ENCODE results near the gene AP4S1. TPM values are rescaled to one million over a fixed set of nuclear protein-coding genes. Genes with fewer than 3 reads are reported as not detected.
A peak's percentile ranks its signal among the peaks of the same experiment; 100 is the strongest.
"Not testable (repeated sequence)": the region's sequence is repeated elsewhere in the genome, so short reads cannot be mapped to it uniquely, and the experiment has no call there.

AP4S1 gene
- total RNA-seq, 1 experiment from 2014 or later, result 6.4 TPM

DNA sequence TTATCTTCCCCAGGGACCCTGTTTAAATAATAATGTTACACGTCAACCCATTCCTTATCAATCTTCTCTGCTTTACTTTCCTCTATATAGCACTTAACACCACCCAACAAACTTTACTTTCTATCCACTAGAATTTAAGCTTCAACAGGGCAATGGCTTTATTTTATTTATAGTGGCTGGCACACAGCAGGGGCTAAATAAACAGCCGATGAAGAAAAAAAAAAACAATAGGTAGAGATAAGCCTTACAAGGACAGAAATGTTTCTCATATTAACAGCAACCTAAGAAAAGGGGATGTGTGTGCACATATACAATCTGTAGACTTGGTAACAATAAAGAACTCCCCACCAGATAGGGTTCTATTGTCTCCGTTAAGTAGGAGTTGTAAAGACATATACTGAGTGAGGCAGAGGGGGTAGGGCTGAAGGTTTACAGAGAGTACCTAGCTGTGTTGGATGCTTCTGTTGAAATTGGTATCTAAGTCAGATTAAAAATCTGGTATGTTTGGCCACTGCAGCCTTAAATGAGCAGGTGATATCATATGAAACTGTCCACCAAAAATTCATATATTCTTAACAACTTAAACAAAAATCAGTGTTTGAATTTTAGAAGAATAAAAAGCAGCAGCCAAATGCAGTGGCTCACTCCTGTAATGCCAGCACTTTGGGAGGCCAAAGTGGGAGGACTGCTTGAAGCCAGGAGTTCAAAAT lies 24.7 kb upstream of the AP4S1 start:
- in situ Hi-C loops (cut with HindIII; ENCODE audit: low pct_unique_long_range_greater_than_20kb, low sequenced_read_pairs), result no loop called here
- no peak for DNase-seq (ENCODE audit: low read depth, low spot score)

DNA sequence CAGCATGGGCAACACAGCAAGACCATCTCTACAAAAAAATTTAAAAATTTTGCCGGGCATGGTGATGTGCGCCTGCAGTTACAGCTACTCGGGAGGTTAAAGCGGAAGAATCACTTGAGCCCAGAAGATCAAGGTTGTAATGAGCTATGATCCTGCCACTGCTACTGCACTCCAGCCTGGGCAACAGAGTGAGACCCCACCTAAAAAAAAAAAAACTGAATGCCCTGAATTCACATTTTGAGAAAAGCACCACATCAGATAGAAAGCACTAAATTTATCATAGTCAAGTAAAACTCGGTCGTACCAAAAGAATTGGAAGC lies 24.1 kb upstream of the AP4S1 start:
- in situ Hi-C loops (cut with HindIII; ENCODE audit: low pct_unique_long_range_greater_than_20kb, low sequenced_read_pairs), result no loop called here
- DNase-seq (ENCODE audit: low read depth, low spot score), result no peak

DNA sequence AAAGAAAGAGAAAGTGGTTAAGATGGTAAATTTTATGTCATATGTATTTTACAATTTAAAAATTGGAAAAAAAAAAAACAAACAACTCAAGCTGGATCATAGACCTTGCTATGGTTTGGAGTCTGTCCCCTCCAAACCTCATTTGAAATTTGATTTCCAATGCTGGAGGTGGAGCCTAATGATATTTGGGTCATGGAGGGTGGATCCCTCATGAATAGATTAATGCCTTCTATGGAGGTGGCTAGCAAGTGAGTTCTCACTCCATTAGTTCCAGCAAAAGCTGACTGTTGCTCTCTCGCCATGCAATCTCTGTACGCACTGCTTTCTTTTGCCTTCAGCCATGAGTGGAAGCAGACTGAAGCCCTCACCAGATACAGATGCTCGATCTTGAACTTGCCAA lies 22.2 kb upstream of the AP4S1 start:
- in situ Hi-C loops (cut with HindIII; ENCODE audit: low pct_unique_long_range_greater_than_20kb, low sequenced_read_pairs), result no loop called here
- no peak for DNase-seq (ENCODE audit: low read depth, low spot score)

DNA sequence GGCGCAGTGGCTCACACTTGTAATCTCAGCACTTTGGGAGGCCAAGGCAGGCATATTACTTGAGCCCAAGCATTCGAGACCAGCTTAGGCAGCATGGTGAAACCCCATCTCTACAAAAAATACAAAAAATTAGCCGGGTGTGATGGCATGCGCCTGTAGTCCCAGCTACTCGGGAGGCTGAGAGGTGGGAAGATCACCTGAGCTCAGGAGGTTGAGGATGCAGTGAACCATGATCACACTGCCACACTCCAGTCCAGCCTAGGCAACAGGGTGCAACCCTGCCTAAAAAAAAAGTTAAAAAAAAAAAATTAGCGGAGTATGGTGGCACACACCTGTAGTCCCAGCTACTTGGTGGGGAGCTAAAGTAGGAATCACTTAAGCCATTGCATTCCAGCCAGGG lies 21.4 kb upstream of the AP4S1 start:
- DNase-seq (ENCODE audit: low read depth, low spot score); in situ Hi-C loops (cut with HindIII; ENCODE audit: low pct_unique_long_range_greater_than_20kb, low sequenced_read_pairs): not testable (repeated sequence)

DNA sequence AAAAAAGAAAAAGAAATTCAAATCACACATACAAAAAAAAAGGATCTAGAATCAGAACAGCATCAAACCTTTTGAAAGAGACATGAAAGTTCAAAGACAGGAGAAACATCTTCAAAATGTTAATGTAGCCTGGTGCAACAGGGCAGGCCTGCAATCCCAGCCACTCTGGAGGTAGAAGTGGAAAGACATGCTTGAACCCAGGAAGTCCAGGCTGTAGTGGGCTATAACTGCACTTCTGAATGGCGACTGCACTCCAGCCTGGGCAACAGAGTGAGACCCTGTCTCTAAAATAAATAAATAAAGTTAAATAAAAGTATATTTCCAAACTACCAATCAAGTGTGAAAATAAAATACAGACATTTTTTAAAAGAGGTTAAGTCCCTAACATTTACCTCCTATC lies 18.7 kb upstream of the AP4S1 start:
- DNase-seq (ENCODE audit: low read depth, low spot score), result no peak
- in situ Hi-C loops (cut with HindIII; ENCODE audit: low pct_unique_long_range_greater_than_20kb, low sequenced_read_pairs), result no loop called here

DNA sequence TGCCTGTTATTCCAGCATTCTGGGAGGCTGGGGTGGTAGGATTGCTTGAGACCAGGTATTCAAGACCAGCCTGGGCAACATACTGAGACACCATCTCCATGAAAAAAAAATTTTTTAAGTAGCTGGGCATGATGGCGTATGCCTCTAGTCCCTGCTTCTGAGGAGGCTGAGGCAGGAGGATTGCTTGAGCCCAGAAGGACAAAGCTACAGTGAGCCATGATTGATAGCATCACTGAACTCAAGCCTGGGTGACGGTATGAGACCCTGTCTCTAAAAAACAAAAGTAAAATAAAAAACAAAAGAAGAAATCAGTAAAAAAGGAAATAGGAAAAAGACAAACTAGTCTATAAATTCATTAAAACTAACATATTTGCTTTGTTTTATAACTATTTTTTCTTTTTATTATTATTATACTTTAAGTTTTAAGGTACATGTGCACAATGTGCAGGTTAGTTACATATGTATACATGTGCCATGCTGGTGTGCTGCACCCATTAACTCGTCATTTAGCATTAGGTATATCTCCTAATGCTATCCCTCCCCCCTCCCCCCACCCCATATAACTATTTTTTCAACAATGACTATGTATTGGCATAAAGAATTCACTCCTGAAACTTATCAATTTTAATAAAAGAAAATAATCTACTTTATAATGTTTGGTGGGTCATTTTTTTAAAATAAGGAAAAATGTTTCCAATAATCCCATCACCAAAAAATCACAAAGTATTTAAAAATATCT lies 15.4 kb upstream of the AP4S1 start:
- no peak for DNase-seq (ENCODE audit: low read depth, low spot score)
- in situ Hi-C loops (cut with HindIII; ENCODE audit: low pct_unique_long_range_greater_than_20kb, low sequenced_read_pairs), result no loop called here

DNA sequence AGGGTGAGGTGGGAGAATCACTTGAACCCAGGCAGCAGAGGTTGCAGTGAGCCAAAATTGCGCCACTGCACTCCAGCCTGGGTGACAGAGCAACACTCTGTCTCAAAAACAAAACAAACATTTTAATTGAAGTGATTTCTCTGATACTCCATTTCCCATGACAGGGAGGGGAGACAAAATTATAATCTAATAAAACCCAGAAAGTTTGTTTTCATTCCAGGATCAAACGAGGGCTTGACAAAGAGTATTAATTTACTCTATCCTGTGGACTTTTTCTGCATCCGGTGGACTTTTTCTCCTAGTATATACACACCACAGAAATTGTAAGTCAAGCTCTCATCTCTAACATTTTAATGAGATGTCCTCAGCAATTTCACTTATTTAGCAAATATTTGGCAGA lies 14.5 kb upstream of the AP4S1 start:
- no peak for DNase-seq (ENCODE audit: low read depth, low spot score)
- in situ Hi-C loops (cut with HindIII; ENCODE audit: low pct_unique_long_range_greater_than_20kb, low sequenced_read_pairs), result no loop called here

DNA sequence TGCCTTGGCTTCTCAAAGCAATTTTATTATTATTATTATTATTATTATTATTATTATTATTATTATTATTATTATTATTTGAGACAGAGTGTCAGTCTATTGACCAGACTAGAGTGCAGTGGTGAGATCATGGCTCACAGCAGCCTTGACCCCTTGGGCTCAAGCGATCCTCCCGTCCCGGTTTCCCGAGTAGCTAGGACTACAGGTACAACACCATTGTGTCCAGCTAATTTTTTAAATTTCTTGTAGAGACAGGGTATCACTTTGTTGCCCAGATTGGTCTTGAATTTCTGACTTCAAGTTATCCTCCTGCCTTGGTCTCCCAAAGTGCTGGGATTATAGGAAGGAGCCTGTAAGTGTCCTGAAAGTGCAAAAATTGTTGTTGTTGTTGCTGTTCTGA lies 11.6 kb upstream of the AP4S1 start:
- DNase-seq (ENCODE audit: low read depth, low spot score), result no peak
- in situ Hi-C loops (cut with HindIII; ENCODE audit: low pct_unique_long_range_greater_than_20kb, low sequenced_read_pairs), result no loop called here

DNA sequence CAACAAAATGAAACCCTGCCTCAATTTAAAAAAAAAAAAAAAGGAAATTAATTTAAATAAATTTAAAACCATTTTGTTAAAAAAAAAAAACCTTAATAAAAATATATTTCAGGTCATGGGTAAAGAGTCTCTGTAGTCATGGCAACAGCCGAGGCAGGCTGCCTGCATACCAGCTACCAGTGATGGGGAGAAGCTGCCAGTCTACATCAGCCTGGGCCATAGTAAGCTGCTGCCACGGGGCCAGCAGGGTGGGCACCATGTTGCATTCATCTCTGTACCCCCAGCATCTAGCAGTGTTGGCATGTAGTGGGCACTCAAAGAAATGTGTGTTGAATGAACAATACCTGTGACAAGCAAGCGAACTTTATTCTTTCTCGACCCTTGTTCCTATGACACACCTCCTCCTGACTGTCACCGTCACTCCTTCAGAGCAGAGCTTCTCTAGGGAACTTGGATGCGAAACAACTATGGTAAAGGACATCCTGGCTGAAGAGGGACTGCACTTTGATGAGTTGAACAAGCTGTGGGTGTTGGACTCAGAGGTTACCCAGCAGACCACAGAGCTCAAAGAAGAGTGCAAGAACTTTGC lies 7.3 kb upstream of the AP4S1 start:
- in situ Hi-C loops (cut with HindIII; ENCODE audit: low pct_unique_long_range_greater_than_20kb, low sequenced_read_pairs), result no loop called here
- DNase-seq (ENCODE audit: low read depth, low spot score), result no peak

DNA sequence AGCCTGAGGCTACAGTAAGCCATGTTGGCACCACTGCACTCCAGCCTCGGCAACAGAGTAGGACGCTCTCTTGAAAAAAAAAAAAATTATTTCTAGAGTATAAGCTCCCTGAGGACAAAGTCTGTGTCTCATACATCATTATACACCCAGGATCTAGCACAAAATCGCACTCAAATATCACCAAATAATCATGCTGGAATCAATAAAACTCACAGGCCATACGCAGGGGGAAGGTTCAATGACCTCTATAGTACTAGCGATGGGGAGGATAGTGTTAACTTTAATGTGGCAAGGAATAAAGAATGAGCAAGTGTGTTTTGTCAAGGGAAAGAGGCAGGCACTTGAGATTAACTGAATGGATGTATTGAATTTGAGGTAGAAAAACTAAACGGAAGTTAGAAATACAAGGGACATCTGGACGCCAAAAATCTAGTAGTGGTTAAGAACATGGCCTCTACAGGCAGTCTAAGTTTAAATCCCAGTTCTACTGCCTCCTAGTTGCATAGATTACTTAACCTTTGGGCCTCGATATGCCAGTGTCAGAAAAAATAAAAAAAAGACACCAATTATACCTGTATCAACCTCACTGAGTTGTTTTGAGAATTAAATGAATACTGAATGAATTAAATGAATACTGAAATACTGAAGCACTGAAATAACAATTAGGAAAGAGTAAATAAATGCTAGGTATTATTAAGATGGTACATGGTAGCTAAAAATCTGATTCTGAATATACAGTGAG lies 4.4 kb upstream of the AP4S1 start:
- in situ Hi-C loops (cut with HindIII; ENCODE audit: low pct_unique_long_range_greater_than_20kb, low sequenced_read_pairs), result no loop called here
- peak; percentile 54 for DNase-seq (ENCODE audit: low read depth, low spot score)

DNA sequence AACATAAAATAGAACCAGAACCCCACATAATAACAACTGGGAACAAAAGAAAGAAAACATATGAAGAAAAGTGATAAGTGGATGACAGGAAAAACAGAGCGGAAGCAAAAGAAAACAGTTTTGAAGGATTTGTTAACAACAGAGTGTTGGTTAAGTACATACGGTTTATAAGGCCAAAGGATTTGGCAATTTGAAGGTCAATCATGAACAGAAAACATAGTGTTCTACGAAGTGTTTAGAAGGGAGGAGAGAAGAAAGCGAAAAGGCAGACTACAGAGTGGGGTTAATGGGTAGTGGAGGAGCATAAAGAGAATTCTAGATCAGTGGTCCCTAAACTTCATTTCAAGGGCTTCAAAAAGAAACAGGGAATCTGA lies 3.9 kb upstream of the AP4S1 start:
- in situ Hi-C loops (cut with HindIII; ENCODE audit: low pct_unique_long_range_greater_than_20kb, low sequenced_read_pairs), result no loop called here
- no peak for DNase-seq (ENCODE audit: low read depth, low spot score)

DNA sequence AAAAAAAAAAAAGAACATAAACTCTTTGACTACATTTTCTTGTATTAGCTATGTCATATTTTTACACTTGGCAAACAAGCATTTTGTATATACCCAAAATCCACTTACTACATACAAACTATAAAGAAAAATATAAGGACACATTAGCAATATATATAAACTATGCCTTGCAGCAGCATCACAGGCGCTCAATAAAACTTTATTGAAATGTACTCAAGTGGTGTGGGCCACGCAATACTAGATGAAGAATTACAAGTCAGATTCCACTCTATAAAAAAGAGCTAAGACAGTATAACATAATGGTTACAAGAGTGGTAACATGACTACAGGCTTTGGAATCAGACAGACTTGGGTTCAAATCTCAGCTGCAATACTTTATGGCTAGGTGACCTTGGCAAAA lies 3.1 kb upstream of the AP4S1 start:
- DNase-seq (ENCODE audit: low read depth, low spot score), result no peak
- in situ Hi-C loops (cut with HindIII; ENCODE audit: low pct_unique_long_range_greater_than_20kb, low sequenced_read_pairs), result no loop called here

DNA sequence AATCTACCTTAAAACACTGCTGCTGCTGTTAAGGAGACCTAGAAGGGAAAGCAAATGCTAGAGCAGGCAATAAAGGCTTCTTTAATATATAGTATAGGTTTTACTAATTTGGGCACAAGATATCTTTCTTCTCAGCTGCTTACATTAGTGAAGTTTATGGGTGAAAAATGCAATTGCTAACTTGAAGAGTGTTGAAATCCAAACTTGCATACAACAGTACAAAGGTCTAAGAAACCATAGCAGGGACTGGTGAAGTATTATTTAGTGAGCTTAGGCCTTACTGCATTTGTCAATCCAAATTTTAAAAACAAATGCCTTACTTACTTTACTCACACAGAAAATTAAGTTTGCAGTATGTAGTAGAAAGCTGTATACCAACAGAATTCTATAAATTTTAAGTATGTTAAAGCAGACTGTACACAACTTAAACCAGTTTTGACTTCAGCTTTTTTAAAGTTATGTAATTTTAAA lies 1.4 kb upstream of the AP4S1 start:
- in situ Hi-C loops (cut with HindIII; ENCODE audit: low pct_unique_long_range_greater_than_20kb, low sequenced_read_pairs), result no loop called here
- no peak for DNase-seq (ENCODE audit: low read depth, low spot score)

DNA sequence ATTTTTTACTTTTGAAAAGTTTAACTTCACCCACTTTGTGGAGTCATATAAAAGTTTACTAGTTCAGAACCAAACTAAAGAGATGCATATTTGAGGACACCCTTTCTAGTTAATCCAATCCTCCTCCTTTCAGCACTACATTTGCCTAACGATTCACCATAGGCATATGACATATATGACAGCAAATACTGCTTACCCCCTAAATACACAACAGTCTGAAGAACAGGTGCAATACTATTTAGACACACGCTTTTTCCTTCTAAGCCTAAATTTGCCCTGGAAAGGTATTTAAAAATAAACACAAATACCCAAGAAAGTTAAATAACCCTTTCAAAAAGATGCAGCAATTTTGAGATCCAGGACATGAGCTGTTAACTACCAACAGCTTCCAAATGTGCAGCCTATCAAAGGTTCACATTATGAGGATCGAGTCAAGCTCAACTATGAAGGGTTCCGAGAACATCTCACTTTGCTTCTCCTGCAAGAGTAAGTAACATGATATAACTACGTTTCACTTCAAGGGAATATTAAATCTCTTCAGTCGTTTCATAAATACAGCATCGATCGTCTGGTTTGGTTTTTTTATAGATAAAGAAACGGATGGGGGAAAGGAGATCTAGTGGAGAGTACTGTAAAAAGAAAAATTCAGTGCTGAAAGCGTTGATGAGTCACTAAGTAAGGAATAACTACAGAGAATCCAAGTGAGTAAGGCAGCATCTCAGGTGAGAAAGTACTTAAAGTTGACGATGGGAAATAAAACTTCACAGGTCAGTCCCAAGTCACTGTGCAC lies 677 bp upstream of the AP4S1 start:
- in situ Hi-C loops (cut with HindIII; ENCODE audit: low pct_unique_long_range_greater_than_20kb, low sequenced_read_pairs), result no loop called here
- no peak for DNase-seq (ENCODE audit: low read depth, low spot score)

DNA sequence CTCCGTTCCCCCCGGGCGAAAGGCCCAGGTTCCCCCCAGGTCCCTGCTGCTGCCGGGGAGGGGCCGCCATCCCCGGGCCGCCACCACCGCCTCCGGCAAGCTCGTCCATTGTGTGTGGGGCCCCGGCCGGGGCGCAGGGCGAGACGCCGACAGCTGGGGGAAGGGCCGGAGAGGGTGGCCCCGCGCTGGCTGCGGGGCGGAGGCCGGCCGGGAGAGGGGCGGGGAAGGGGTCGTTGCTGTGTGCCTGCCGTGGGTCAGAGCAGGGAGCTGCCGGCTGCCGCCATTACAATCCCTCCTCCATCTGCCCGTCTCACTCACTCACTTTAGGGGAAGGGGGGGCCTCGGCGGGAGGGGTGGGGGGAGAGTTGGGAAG lies 614 bp downstream of the AP4S1 start, which contains the start of gene STRN3:
STRN3 (minus strand) TSS at position 303 of the 373 bp plus-strand sequence; CDS start at position 109, 194 bp downstream.
- in situ Hi-C loops (cut with HindIII; ENCODE audit: low pct_unique_long_range_greater_than_20kb, low sequenced_read_pairs), result no loop called here
- no peak for DNase-seq (ENCODE audit: low read depth, low spot score)

DNA sequence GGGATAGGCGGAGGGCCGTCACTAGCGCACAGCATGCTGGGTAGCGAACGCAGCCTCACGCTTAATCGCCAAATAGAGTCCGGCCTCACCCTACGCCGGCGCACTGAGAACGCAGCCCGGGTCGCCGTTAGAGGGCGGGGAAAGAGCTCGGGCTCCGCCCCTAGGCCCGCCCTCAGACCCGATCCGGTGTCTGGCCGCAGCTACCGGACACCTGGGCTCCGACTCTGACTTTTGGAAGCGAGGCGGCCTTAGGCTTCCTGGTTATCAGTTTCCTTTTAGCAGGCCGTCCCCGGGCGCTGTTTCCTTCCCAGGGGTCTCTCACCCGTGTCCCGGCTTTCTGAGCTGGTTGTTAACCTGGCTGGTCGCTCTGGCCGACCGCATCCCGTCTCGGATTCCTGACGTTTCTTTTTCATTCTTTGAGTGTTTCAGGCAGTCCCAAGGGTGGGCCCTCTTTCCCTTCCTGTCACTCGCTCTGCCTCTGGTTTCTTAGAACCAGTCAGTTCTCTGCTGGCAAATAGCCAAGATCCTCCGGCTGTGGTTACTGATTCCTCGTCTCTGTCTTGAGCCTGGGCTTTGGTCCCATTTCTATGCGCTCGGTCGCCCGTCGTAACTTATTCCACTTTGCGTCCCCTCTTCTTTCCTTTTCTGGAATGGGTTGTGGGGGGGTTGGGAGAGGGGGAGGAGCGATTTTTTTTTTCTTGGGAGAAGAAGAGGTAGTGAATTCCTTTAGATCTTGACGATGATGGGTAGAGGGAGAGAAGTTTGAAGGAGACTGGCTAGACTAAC lies 1.2 kb downstream of the AP4S1 start:
- peak; percentile 96 for DNase-seq (ENCODE audit: low read depth, low spot score)
- in situ Hi-C loops (cut with HindIII; ENCODE audit: low pct_unique_long_range_greater_than_20kb, low sequenced_read_pairs), result no loop called here

DNA sequence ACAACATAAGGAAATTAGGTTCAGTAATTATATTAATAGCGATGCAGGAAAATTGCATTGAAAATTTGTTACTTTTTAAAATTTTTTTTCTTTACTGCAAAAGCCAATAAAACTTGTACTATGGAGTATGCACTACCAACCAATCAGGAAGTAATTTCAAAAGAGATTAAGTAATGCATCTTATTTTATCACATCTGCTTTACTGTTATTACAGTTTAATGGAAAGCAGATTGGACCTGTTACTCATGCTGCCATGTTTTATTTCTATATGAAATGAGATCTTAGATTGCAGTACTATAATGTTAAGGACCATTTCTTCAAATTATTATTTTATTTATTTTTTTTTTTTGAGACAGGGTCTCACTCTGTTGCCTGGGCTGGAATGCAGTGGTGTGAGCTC lies 2.4 kb downstream of the AP4S1 start:
- no peak for DNase-seq (ENCODE audit: low read depth, low spot score)

More for the DNA sequence above, 2.4 kb downstream of the AP4S1 start:
- in situ Hi-C loops (cut with HindIII; ENCODE audit: low pct_unique_long_range_greater_than_20kb, low sequenced_read_pairs), result no loop called here

Data from SK-MEL-5 (cell line).